ENCODE results near the gene EMC6.

Gene EMC6

GRCh38 chr17:3692346-3692745 lies 23.7 kb downstream of the EMC6 start:
- TF ChIP-seq, protein P1, sequence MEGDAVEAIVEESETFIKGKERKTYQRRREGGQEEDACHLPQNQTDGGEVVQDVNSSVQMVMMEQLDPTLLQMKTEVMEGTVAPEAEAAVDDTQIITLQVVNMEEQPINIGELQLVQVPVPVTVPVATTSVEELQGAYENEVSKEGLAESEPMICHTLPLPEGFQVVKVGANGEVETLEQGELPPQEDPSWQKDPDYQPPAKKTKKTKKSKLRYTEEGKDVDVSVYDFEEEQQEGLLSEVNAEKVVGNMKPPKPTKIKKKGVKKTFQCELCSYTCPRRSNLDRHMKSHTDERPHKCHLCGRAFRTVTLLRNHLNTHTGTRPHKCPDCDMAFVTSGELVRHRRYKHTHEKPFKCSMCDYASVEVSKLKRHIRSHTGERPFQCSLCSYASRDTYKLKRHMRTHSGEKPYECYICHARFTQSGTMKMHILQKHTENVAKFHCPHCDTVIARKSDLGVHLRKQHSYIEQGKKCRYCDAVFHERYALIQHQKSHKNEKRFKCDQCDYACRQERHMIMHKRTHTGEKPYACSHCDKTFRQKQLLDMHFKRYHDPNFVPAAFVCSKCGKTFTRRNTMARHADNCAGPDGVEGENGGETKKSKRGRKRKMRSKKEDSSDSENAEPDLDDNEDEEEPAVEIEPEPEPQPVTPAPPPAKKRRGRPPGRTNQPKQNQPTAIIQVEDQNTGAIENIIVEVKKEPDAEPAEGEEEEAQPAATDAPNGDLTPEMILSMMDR (conservative IDR thresholded peaks at IDR 0.05) = 0 out of 2 replicates have a peak, but pooled peaks have one; percentile 11
- H3K27ac ChIP-seq = no peak overlapping the region

DNA sequence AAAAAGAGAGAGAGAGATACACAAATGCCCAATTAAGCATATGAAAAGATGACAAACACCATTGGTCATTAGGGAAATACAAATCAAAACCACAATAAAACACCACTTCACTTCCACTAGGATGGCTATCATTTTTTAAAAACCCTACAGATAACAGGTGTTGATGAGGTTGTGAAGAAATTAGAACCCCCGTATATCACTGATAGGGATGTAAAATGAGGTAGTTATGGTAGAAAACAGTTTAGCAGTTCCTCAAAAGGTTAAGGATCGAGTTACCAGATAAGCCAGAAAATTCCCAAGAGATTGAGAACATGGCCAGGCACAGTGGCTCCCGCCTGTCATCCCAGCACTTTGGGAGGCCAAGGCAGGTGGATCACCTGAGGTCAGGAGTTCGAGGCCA lies 24.5 kb downstream of the EMC6 start:
- H3K27ac ChIP-seq = peak overlapping the region; percentile 91; the same call in 1 of the 2 replicates
- TF ChIP-seq, protein P1 (conservative IDR thresholded peaks at IDR 0.05) = no peak

- TF ChIP-seq, protein P1 (conservative IDR thresholded peaks at IDR 0.05) = no peak
- H3K27ac ChIP-seq = peak overlapping the region; percentile 91
Measured at GRCh38 chr17:3693829-3694231, 25.2 kb downstream of the EMC6 start.

DNA sequence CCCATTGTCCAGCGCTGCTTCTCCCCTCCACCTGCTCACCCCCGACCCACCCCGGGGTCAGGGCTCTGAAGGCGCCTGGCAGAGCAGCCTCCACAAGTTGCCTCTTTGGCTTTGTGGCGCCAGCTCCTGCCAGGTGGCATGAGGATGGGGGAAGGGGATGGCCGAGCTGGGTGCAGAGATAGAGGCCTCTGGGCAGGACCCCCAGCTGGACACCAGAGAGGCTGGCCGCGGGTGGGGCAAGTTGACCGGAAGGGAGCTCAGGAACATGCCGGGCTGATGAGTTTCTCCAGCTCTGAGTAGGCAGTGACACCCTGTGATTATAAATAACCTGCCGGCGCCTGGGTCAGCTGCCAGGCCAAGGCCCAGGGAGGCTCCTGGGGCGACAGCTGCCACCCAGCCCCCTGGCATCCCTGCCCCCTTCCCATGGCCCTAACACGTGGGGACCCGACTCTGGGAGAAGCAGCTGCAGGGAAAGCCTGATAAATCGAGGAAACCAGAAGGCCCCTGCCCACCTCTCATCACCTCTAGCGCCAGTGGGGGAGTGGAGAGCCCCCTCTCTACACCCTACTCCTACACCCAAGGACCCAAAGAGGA lies 26.6 kb downstream of the EMC6 start:
- TF ChIP-seq, protein P1 (conservative IDR thresholded peaks at IDR 0.05) = no peak; the same call in 1 of the 2 replicates
- H3K27ac ChIP-seq = peak overlapping the region; percentile 91

- TF ChIP-seq, protein P1 (conservative IDR thresholded peaks at IDR 0.05) = no peak
- peak within 1 kb of the TSS; percentile 91 for H3K27ac ChIP-seq
Measured at GRCh38 chr17:3695723-3696411, 27.3 kb downstream of the EMC6 start, which contains the start of gene P2RX5. TSS of gene P2RX5 (minus strand) at chr17:3696155. CDS start at chr17:3696005, 150 bp downstream.

DNA sequence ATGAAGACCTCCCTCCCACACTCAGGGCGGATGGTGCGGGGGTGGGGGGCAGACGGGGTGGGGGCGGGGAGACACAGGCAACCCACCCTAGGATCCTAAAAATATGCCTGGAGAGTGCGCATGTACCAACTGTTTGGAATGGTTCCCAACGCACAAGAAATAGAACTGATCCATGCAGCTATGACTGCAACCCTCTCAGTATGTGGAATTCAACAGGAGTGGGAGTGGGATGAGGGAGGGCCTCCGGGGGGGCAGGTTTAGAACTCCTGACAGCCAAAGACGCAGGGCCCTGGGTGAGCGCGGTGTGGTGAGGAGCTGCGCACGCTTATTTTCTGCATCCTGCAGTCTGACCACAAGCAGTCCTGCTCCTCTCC lies 28.5 kb downstream of the EMC6 start:
- H3K27ac ChIP-seq = no peak overlapping the region
- TF ChIP-seq, protein P1 (conservative IDR thresholded peaks at IDR 0.05) = no peak

GRCh38 chr17:3698139-3698538 lies 29.5 kb downstream of the EMC6 start:
- TF ChIP-seq, protein P1 (conservative IDR thresholded peaks at IDR 0.05) = no peak
- H3K27ac ChIP-seq = no peak overlapping the region

Measured in VCaP (cell line).